ENCODE data around the gene ATXN1.
"Not testable (repeated sequence)": the region's sequence is repeated elsewhere in the genome, so short reads cannot be mapped to it uniquely, and the experiment has no call there.

The ATXN1 gene

GRCh38 chr6:16793828-16794412, 32.7 kb upstream of the ATXN1 start:
- no peak for DNase-seq (ENCODE audit: low spot score)

GRCh38 chr6:16789329-16790038, 28.2 kb upstream of the ATXN1 start:
- no peak for DNase-seq (ENCODE audit: low spot score)
- TF ChIP-seq CTCF (IDR thresholded peaks at IDR 0.05; ENCODE audit: extremely low read depth, missing control alignments) = no peak

More at GRCh38 chr6:16793828-16794412, 32.7 kb upstream of the ATXN1 start:
- TF ChIP-seq CTCF (IDR thresholded peaks at IDR 0.05; ENCODE audit: extremely low read depth, missing control alignments) = no peak

- no peak for TF ChIP-seq CTCF (IDR thresholded peaks at IDR 0.05; ENCODE audit: extremely low read depth, missing control alignments)
- no peak for DNase-seq (ENCODE audit: low spot score)
Measured at GRCh38 chr6:16787128-16787682, 25.9 kb upstream of the ATXN1 start.

GRCh38 chr6:16785496-16785895, 24.2 kb upstream of the ATXN1 start:
- no peak for TF ChIP-seq CTCF (IDR thresholded peaks at IDR 0.05; ENCODE audit: extremely low read depth, missing control alignments)
- DNase-seq (ENCODE audit: low spot score) = no peak

- not testable (repeated sequence) for DNase-seq (ENCODE audit: low spot score)
Measured at GRCh38 chr6:16784957-16785356, 23.7 kb upstream of the ATXN1 start.

GRCh38 chr6:16783952-16784565, 22.8 kb upstream of the ATXN1 start:
- no peak for DNase-seq (ENCODE audit: low spot score)
- TF ChIP-seq CTCF (IDR thresholded peaks at IDR 0.05; ENCODE audit: extremely low read depth, missing control alignments) = no peak

- TF ChIP-seq CTCF (IDR thresholded peaks at IDR 0.05; ENCODE audit: extremely low read depth, missing control alignments) = no peak
- no peak for DNase-seq (ENCODE audit: low spot score)
Measured at GRCh38 chr6:16783509-16783908, 22.2 kb upstream of the ATXN1 start.
